ENCODE data around the gene KDM6A. TPM values are rescaled to one million over a fixed set of nuclear protein-coding genes. Genes with fewer than 3 reads are reported as not detected.

Gene KDM6A
- total RNA-seq, 1 experiment from 2014 or later: 21.0 TPM

GRCh38 chrX:45110494-45110893, 237.5 kb downstream of the KDM6A start:
- Histone ChIP-seq H2AFZ (ENCODE audit: low read depth, low read length, poor library complexity, severe bottlenecking) (no peak overlapping the region), H3K9me2 (ENCODE audit: insufficient read depth) (no peaks in the 10 kb centered on the region), H3K4me2 (ENCODE audit: low read length) (no peak overlapping the region), H3K9ac (ENCODE audit: low read length) (no peak overlapping the region), H3K36me3 (ENCODE audit: control insufficient read depth in 1 of 2, insufficient read depth in 2 of 2, low read length in 2 of 2) (peaks cover 0 to 3% of the 10 kb centered on the region in 2 experiments; a peak in 1 of 4 replicates), H3K27ac (ENCODE audit: low read depth, low read length) (no peak overlapping the region), H3K79me2 (ENCODE audit: insufficient read depth, low read length) (no peaks in the 10 kb centered on the region), H3K9me3 (ENCODE audit: control insufficient read depth in 1 of 2, insufficient read depth in 1 of 2, low read depth in 1 of 2, low read length in 2 of 2) (no peaks in the 10 kb centered on the region), H4K20me1 (ENCODE audit: insufficient read depth) (no peaks in the 10 kb centered on the region), H3K4me3 (replicated peaks in 1 of 2; ENCODE audit: low read depth in 1 of 2, low read length in 2 of 2) (no peak overlapping the region), H3K4me1 (ENCODE audit: control insufficient read depth in 1 of 2, insufficient read depth in 2 of 2, low read length in 2 of 2) (no peaks in the 10 kb centered on the region; a peak in 1 of 4 replicates), H3K27me3 (ENCODE audit: insufficient read depth, low read length) (no peaks in the 10 kb centered on the region)
- DNase-seq (ENCODE audit: low read depth, low spot score) (no peak), ATAC-seq (no peak)
- TF ChIP-seq TCF7L2 (IDR thresholded peaks at IDR 0.05; ENCODE audit: borderline replicate concordance, extremely low read depth, insufficient read depth, insufficient read length) (no peak), YY1 (IDR thresholded peaks at IDR 0.05; ENCODE audit: extremely low read depth, insufficient replicate concordance, low read depth, low read length) (no peak), EZH2phosphoT487 (IDR thresholded peaks at IDR 0.05; ENCODE audit: borderline replicate concordance) (no peak), SIN3A (IDR thresholded peaks at IDR 0.05; ENCODE audit: low read depth) (no peak), CTCF (IDR thresholded peaks at IDR 0.05 in 2 of 3, conservative IDR thresholded peaks at IDR 0.05 in 1 of 3; ENCODE audit: borderline replicate concordance in 1 of 3, insufficient read depth in 1 of 3, low read depth in 2 of 3, low read length in 2 of 3) (no peak), ZNF274 (IDR thresholded peaks at IDR 0.05; ENCODE audit: low read depth, low read length) (no peak), FOSL1 (IDR thresholded peaks at IDR 0.05; ENCODE audit: low read depth) (no peak), JUND (IDR thresholded peaks at IDR 0.05) (no peak), EGR1 (IDR thresholded peaks at IDR 0.05; ENCODE audit: low read depth) (no peak)
- ChIA-PET POLR2A (no interaction called here), RAD21 (ENCODE audit: low non-redundant PET in 1 of 2, low total read pairs in 2 of 2, uncharacterized antibody in 2 of 2, unreplicated experiment in 2 of 2) (no interaction called here), CTCF (no interaction called here)
- intact Hi-C loops (cut with micrococcal nuclease): no loop called here
- BruUV-seq (replicated peaks): no TSS peak

- H3K27ac ChIP-seq (ENCODE audit: low read depth, low read length): no peak overlapping the region
- ChIA-PET POLR2A (no interaction called here), CTCF (no interaction called here), RAD21 (ENCODE audit: low non-redundant PET in 1 of 2, low total read pairs in 2 of 2, uncharacterized antibody in 2 of 2, unreplicated experiment in 2 of 2) (no interaction called here)
- no peak overlapping the region for H3K9ac ChIP-seq (ENCODE audit: low read length)
- DNase-seq (ENCODE audit: low read depth, low spot score) (no peak), ATAC-seq (no peak)
- no peaks in the 10 kb centered on the region for H3K79me2 ChIP-seq (ENCODE audit: insufficient read depth, low read length)
- intact Hi-C loops (cut with micrococcal nuclease): no loop called here
- no peaks in the 10 kb centered on the region for H3K9me3 ChIP-seq (ENCODE audit: control insufficient read depth in 1 of 2, insufficient read depth in 1 of 2, low read depth in 1 of 2, low read length in 2 of 2)
- H3K27me3 ChIP-seq (ENCODE audit: insufficient read depth, low read length): no peaks in the 10 kb centered on the region
- no TSS peak for BruUV-seq (replicated peaks)
- no peaks in the 10 kb centered on the region for H3K36me3 ChIP-seq (ENCODE audit: control insufficient read depth in 1 of 2, insufficient read depth in 2 of 2, low read length in 2 of 2)
- H3K9me2 ChIP-seq (ENCODE audit: insufficient read depth): no peaks in the 10 kb centered on the region
- no peaks in the 10 kb centered on the region for H4K20me1 ChIP-seq (ENCODE audit: insufficient read depth)
- no peak overlapping the region for H2AFZ ChIP-seq (ENCODE audit: low read depth, low read length, poor library complexity, severe bottlenecking)
- no peaks in the 10 kb centered on the region for H3K4me1 ChIP-seq (ENCODE audit: control insufficient read depth in 1 of 2, insufficient read depth in 2 of 2, low read length in 2 of 2)
- H3K4me3 ChIP-seq (replicated peaks in 1 of 2; ENCODE audit: low read depth in 1 of 2, low read length in 2 of 2): no peak overlapping the region
- H3K4me2 ChIP-seq (ENCODE audit: low read length): no peak overlapping the region
- TF ChIP-seq TCF7L2 (IDR thresholded peaks at IDR 0.05; ENCODE audit: borderline replicate concordance, extremely low read depth, insufficient read depth, insufficient read length) (no peak), EZH2phosphoT487 (IDR thresholded peaks at IDR 0.05; ENCODE audit: borderline replicate concordance) (no peak), MAX (IDR thresholded peaks at IDR 0.05) (no peak), REST (IDR thresholded peaks at IDR 0.05; ENCODE audit: low read depth) (no peak), FOSL1 (IDR thresholded peaks at IDR 0.05; ENCODE audit: low read depth) (no peak), POLR2AphosphoS5 (IDR thresholded peaks at IDR 0.05; ENCODE audit: low read depth, low read length) (no peak), SIN3A (IDR thresholded peaks at IDR 0.05; ENCODE audit: low read depth) (no peak), RAD21 (IDR thresholded peaks at IDR 0.05; ENCODE audit: low read depth) (no peak), YY1 (IDR thresholded peaks at IDR 0.05; ENCODE audit: extremely low read depth, insufficient replicate concordance, low read depth, low read length) (no peak), ZNF274 (IDR thresholded peaks at IDR 0.05; ENCODE audit: low read depth, low read length) (no peak), POLR2A (IDR thresholded peaks at IDR 0.05; ENCODE audit: borderline replicate concordance, extremely low read depth, insufficient read depth, insufficient read length) (no peak), JUND (IDR thresholded peaks at IDR 0.05) (no peak), ELF1 (IDR thresholded peaks at IDR 0.05; ENCODE audit: borderline replicate concordance, low read depth) (no peak)
Observed at GRCh38 chrX:45126158-45126557, 253.2 kb downstream of the KDM6A start.

All from HCT116 (cell line).